Ramos (cell line): Measurements from ENCODE around the gene ISLR2.

Experiments
- in situ Hi-C: fragments of 300-500 bp; cut with MboI; formaldehyde crosslinking; loops from one replicate; pipeline ENCODE4 v1.14.3; 2022; ENCODE audit warnings: low sequenced_read_pairs; ENCODE audit not compliant: unreplicated experiment

ISLR2 gene

GRCh38 chr15:74128785-74129585 is 1.4 kb upstream of the ISLR2 start:
- in situ Hi-C loops = loop anchor here (5.0 kb wide), 1 partner anchor 72 kb away; no protein-coding TSS in a partner anchor

GRCh38 chr15:74129586-74130154 is 716 bp upstream of the ISLR2 start:
- in situ Hi-C loops = loop anchor here (5.0 kb wide), 2 partner anchors 72 to 178 kb away; no protein-coding TSS in a partner anchor

- in situ Hi-C loops = loop anchor here (5.0 kb wide), 1 partner anchor 176 kb away; no protein-coding TSS in a partner anchor
Observed at GRCh38 chr15:74130849-74131627, 652 bp downstream of the ISLR2 start.

- in situ Hi-C loops = loop anchor here (5.0 kb wide), 1 partner anchor 175 kb away; no protein-coding TSS in a partner anchor
Observed at GRCh38 chr15:74131628-74132413, 1.4 kb downstream of the ISLR2 start.

- in situ Hi-C loops = loop anchor here (5.0 kb wide), 1 partner anchor 174 kb away; no protein-coding TSS in a partner anchor
Observed at GRCh38 chr15:74132681-74133651, 2.6 kb downstream of the ISLR2 start.

- in situ Hi-C loops = loop anchor here (5.0 kb wide), 1 partner anchor 173 kb away; no protein-coding TSS in a partner anchor
Observed at GRCh38 chr15:74133694-74134386, 3.5 kb downstream of the ISLR2 start.

- in situ Hi-C loops = loop anchor here (5.0 kb wide), 1 partner anchor 173 kb away; no protein-coding TSS in a partner anchor
Observed at GRCh38 chr15:74134387-74135027, 4.1 kb downstream of the ISLR2 start.

GRCh38 chr15:74135041-74135565 is 4.7 kb downstream of the ISLR2 start:
- in situ Hi-C loops = no loop called here

GRCh38 chr15:74136540-74136813 is 6.1 kb downstream of the ISLR2 start:
- in situ Hi-C loops = no loop called here

GRCh38 chr15:74136814-74137536 is 6.6 kb downstream of the ISLR2 start:
- in situ Hi-C loops = no loop called here

GRCh38 chr15:74137537-74137894 is 7.1 kb downstream of the ISLR2 start:
- in situ Hi-C loops = no loop called here

GRCh38 chr15:74138642-74139041 is 8.3 kb downstream of the ISLR2 start:
- in situ Hi-C loops = no loop called here

GRCh38 chr15:74141591-74141990 is 11.2 kb downstream of the ISLR2 start:
- in situ Hi-C loops = no loop called here

- in situ Hi-C loops = no loop called here
Observed at GRCh38 chr15:74144153-74144775, 13.9 kb downstream of the ISLR2 start.

- in situ Hi-C loops = no loop called here
Observed at GRCh38 chr15:74146277-74146800, 16.0 kb downstream of the ISLR2 start.

- in situ Hi-C loops = no loop called here
Observed at GRCh38 chr15:74147051-74147450, 16.7 kb downstream of the ISLR2 start.
